Spleen (tissue), 11 donors: ENCODE results near the gene CTBP1. TPM values are rescaled to one million over a fixed set of nuclear protein-coding genes. Genes with fewer than 3 reads are reported as not detected.

ENCODE experiments used
- DNase-seq: peaks from one replicate; pipeline ENCODE4 v3.0.0-alpha.2; 2020
- H3K27ac ChIP-seq, 8 donors: fragments of 200-600 bp; sonication (generic) in 7 of 8; 1 replicate in 4 of 8; 2 replicates in 4 of 8; pipeline versions ENCODE4 v1.5.0 to v1.8.0; 2016 to 2021; ENCODE audit warnings: inconsistent platforms in 4 of 8, mild to moderate bottlenecking in 4 of 8, moderate library complexity in 1 of 8
- H3K27me3 ChIP-seq, 7 donors: fragments of 200-600 bp; sonication (generic) in 6 of 7; replicated peaks in 1 of 7; 1 replicate in 4 of 7; 2 replicates in 3 of 7; pipeline versions ENCODE4 v1.5.0 to v1.8.0; 2016 to 2021; ENCODE audit warnings: inconsistent platforms in 3 of 7, mild to moderate bottlenecking in 1 of 7
- H3K36me3 ChIP-seq, 6 donors: fragments of 200-600 bp; sonication (generic) in 5 of 6; 1 replicate in 4 of 6; 2 replicates in 2 of 6; pipeline versions ENCODE4 v1.5.0 to v1.8.0; 2016 to 2021; ENCODE audit warnings: inconsistent platforms in 2 of 6
- H3K4me1 ChIP-seq, 6 donors: fragments of 200-600 bp; sonication (generic) in 5 of 6; 1 replicate in 3 of 6; 2 replicates in 3 of 6; pipeline versions ENCODE4 v1.5.0 to v1.8.0; 2016 to 2021; ENCODE audit warnings: inconsistent platforms in 3 of 6
- H3K4me3 ChIP-seq, 8 donors: fragments of 200-600 bp; sonication (generic) in 7 of 8; 1 replicate in 4 of 8; 2 replicates in 4 of 8; pipeline versions ENCODE4 v1.5.0 to v1.8.0; 2016 to 2021; ENCODE audit warnings: inconsistent platforms in 4 of 8, mild to moderate bottlenecking in 4 of 8, moderate library complexity in 2 of 8
- H3K9me3 ChIP-seq, 8 donors: fragments of 200-600 bp; sonication (generic) in 7 of 8; 1 replicate in 4 of 8; 2 replicates in 4 of 8; pipeline versions ENCODE4 v1.5.0 to v1.8.0; 2016 to 2021; ENCODE audit warnings: inconsistent platforms in 4 of 8
- POLR2A ChIP-seq, 3 donors: fragments of 450-650 bp; IDR thresholded peaks; one replicate each; pipeline ENCODE4 v1.5.1; 2017; ENCODE audit warnings: antibody characterized with exemption in 3 of 3, mild to moderate bottlenecking in 1 of 3
- POLR2AphosphoS5 ChIP-seq, 3 donors: sonication (generic); formaldehyde crosslinking; IDR thresholded peaks; one replicate each; pipeline ENCODE4 v1.5.1; 2017; ENCODE audit warnings: antibody characterized with exemption in 3 of 3
- WGBS, 5 donors: extraction: QIAGEN DNeasy Blood & Tissue Kit in 3 of 5; methylation state at CpG; one replicate each; pipeline versions ENCODE4 v1.1.5 to v1.1.7; 2013 to 2018; 5-methylcytosine and 5-hydroxymethylcytosine counted together
- intact Hi-C: fragments of 100-400 bp; cut with DNase I; formaldehyde crosslinking; loops from one replicate; pipeline ENCODE4 v1.15.0; 2023; ENCODE audit warnings: low total_unique reads
- polyA plus RNA-seq, 3 donors: library from polyadenylated mRNA; stranded (reverse); fragments of 200-250 nt; gene quantifications; one replicate each; pipeline ENCODE4 v1.2.1, GENCODE V29; 2013
- total RNA-seq, 7 donors: library from RNA; depleted of rRNA in 3 of 7; stranded (reverse); fragments of >200 nt in 3 of 7; fragmentation: NEBNext Ultra II Directional in 4 of 7; extraction: Animal tissue kit (Norgen Biotek cat#: 25700) in 4 of 7; gene quantifications; one replicate each; pipeline versions ENCODE4 v1.1.0 to v1.2.1, GENCODE V29; 2016 to 2021
- TF ChIP-seq, protein P1 (sequence below), 11 experiments: fragments of 200-600 bp in 7 of 11; fragments of 450-650 bp in 4 of 11; sonication (generic) in 4 of 11; IDR thresholded peaks in 8 of 11; conservative IDR thresholded peaks in 3 of 11; 1 replicate in 7 of 11; 2 replicates in 4 of 11; pipeline versions ENCODE4 v1.4.0 to v1.8.0; 2016 to 2021; ENCODE audit warnings: antibody characterized with exemption in 11 of 11, inconsistent platforms in 4 of 11, mild to moderate bottlenecking in 1 of 11
- donor health status: healthy with polysubstance abuse.
- donor health status: DM: no; HTN: no; CAD: no; lungs with moderate emphysema.
- donor health status: DM: no; HTN: no; CAD: no.
- donor health status: Bipolar disorder and iron deficiency.
- donor health status: healthy.
- donor health status: DM: no; HTN: no; CAD: no.
- donor health status: DM: yes; HTN: yes; CAD: no.

Gene CTBP1
- total and polyA plus RNA-seq, 10 donors, result 101 to 226 (median 187) TPM

DNA sequence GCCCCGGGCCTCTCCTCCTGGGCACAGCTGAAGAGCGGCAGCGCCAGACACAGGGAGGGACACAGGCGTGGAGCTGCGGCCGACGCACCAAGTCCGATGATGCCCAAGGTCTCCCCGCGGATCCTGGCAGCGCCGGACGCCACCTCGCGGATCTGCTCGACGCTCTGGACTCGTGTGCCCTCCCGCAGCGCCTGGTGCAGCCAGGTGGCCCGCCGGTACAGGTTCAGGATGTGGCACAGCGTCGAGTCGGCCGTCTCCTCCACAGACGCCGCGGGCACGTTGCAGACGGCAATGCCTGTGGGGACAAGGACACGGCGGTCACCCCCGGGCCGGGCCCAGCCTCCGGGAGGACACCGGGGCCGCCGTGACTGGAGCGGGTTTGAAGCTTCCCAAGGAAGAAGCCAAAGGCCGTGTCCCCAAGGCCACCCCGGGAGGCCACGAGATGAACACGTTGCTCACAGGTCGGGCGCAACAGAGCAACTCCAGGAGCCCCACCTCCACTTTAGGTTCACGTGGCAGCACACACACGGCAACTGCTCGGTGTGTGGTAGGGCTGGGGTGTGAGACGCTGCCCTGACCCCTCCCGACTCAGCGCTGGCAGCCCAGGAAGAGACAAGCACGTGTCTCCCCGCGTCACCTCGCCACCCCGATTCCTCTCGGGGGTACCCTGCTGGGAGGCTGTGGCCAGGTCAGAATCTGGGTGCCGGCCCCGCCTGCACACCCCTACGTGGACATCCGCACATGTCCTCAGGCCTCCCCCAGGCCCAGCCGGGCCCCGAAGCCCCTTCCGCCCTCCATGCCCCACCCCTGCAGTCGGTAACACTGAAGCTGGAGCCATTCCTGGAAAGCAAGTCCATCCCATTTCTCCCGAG lies 23.4 kb downstream of the CTBP1 start:
- Histone ChIP-seq H3K4me3 (no peak overlapping the region), H3K4me1 (peaks cover 0 to 63% (median 6%) of the 10 kb centered on the region in 6 donors), H3K36me3 (peaks cover 5 to 100% (median 93%) of the 10 kb centered on the region in 6 donors), H3K9me3 (no peaks in the 10 kb centered on the region), H3K27me3 (no peaks in the 10 kb centered on the region), H3K27ac (peak overlapping the region in 5 of 8 donors; percentile 44 to 68 (median 58))
- WGBS, 5 donors, result 86 to 95% (median 90%) methylated on average over 39 to 67 of the region's 67 CpGs
- DNase-seq, result no peak
- TF ChIP-seq POLR2A (IDR thresholded peaks at IDR 0.05) (no peak), POLR2AphosphoS5 (IDR thresholded peaks at IDR 0.05) (peak in 1 of 3 donors; percentile 50)
- intact Hi-C loops, result no loop called here

DNA sequence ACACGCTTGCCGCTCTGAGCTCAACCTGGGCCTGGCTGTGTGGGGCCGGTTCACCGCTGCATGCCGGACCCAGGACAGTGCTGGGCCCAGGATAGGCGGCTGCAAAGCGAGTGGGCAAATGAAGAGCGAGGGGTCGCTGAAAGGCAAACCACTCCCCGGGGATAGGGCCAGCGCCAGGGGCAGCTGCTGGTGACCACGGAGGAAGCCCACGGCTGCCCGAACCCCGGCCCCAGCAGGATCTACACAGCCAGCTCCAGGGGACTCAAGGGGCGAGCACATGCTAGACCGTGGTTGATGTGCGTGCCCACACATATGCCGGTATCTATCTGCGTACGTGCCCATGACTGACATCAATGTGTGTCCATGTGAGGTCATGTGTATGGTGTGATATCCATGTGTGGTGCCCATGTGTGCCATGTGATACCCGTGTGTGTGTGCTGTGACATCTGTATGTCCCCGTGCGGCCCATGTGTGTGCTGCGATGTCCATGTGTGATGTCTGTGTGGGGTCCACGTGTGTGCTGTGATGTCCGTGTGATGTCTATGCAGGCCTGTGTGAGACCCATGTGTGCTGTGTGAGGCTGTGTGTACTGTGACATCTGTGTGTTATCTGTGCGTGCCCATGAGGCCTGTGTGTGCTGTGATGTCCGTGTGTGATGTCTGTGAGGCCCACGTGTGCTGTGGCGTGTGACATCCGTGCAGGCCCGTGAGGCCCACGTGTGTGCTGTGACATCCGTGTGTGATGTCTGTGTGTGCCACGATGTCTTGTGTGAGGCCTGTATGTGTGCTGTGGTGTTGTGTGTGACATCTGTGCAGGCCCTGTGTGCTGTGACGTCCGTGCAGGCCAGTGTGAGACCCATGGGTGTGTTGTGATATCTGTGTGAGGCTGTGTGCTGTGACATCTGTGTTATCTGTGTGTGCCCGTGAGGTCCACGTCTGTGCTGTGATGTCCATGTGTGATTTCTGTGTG lies 24.8 kb downstream of the CTBP1 start:
- Histone ChIP-seq H3K4me3 (no peak overlapping the region), H3K27ac (no peak overlapping the region), H3K36me3 (peaks cover 5 to 94% (median 79%) of the 10 kb centered on the region in 6 donors), H3K27me3 (no peaks in the 10 kb centered on the region), H3K9me3 (no peaks in the 10 kb centered on the region), H3K4me1 (peaks cover 9 to 76% (median 18%) of the 10 kb centered on the region in 6 donors)
- 94 to 98% (median 96%) methylated on average over 22 to 40 of the region's 40 CpGs for WGBS, 5 donors
- intact Hi-C loops, result no loop called here
- no peak for DNase-seq
- TF ChIP-seq, protein P1, sequence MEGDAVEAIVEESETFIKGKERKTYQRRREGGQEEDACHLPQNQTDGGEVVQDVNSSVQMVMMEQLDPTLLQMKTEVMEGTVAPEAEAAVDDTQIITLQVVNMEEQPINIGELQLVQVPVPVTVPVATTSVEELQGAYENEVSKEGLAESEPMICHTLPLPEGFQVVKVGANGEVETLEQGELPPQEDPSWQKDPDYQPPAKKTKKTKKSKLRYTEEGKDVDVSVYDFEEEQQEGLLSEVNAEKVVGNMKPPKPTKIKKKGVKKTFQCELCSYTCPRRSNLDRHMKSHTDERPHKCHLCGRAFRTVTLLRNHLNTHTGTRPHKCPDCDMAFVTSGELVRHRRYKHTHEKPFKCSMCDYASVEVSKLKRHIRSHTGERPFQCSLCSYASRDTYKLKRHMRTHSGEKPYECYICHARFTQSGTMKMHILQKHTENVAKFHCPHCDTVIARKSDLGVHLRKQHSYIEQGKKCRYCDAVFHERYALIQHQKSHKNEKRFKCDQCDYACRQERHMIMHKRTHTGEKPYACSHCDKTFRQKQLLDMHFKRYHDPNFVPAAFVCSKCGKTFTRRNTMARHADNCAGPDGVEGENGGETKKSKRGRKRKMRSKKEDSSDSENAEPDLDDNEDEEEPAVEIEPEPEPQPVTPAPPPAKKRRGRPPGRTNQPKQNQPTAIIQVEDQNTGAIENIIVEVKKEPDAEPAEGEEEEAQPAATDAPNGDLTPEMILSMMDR (IDR thresholded peaks at IDR 0.05 in 8 of 11, conservative IDR thresholded peaks at IDR 0.05 in 3 of 11), result no peak
- TF ChIP-seq POLR2AphosphoS5 (IDR thresholded peaks at IDR 0.05), result peak; percentile 7 to 64 (median 44)

DNA sequence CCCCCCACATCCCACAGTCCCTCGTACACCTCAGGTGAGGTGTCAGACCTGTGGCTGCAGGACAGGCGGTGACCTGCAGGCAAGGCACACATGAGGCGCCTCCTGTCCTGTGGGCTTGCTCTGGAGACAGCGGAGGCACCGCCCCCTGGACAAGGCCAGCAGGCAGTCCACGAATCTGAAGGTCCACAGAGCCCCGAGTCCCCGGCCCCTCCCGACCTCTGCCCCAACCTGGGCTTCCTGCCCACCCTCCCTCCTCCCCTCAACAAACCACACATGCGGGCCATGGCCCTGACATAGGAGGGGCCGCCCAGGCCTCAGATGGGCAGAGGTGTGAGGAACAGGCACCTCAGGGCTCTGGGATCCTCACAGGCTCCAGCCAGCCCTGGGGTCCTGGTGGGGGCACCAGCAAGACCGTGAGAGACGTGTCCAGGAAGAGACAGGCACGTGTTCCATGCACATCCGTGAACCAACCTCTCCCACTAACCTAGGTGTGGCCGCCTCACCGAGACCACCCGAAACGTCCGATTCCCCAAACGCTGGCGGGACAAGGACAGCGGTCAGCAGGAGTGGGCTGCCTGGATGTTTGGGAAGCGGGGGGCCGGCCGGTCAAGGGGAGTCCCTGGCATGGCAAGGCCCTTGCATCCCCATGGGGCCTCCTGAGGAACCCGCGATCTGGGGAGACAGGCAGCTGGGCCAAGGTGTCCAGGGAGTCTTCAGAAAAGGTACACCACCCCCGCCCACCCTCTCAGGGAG lies 25.8 kb downstream of the CTBP1 start:
- Histone ChIP-seq H3K4me3 (no peak overlapping the region), H3K36me3 (peaks cover 5 to 90% (median 70%) of the 10 kb centered on the region in 6 donors), H3K27me3 (no peaks in the 10 kb centered on the region), H3K9me3 (no peaks in the 10 kb centered on the region), H3K4me1 (peaks cover 16 to 78% (median 28%) of the 10 kb centered on the region in 6 donors), H3K27ac (peak overlapping the region in 2 of 8 donors; percentile 21)
- intact Hi-C loops, result no loop called here
- WGBS, 5 donors, result 87 to 93% (median 88%) methylated on average over 16 to 29 of the region's 29 CpGs
- TF ChIP-seq POLR2A (IDR thresholded peaks at IDR 0.05) (no peak), POLR2AphosphoS5 (IDR thresholded peaks at IDR 0.05) (peak in 1 of 3 donors; percentile 3)
- no peak for DNase-seq

DNA sequence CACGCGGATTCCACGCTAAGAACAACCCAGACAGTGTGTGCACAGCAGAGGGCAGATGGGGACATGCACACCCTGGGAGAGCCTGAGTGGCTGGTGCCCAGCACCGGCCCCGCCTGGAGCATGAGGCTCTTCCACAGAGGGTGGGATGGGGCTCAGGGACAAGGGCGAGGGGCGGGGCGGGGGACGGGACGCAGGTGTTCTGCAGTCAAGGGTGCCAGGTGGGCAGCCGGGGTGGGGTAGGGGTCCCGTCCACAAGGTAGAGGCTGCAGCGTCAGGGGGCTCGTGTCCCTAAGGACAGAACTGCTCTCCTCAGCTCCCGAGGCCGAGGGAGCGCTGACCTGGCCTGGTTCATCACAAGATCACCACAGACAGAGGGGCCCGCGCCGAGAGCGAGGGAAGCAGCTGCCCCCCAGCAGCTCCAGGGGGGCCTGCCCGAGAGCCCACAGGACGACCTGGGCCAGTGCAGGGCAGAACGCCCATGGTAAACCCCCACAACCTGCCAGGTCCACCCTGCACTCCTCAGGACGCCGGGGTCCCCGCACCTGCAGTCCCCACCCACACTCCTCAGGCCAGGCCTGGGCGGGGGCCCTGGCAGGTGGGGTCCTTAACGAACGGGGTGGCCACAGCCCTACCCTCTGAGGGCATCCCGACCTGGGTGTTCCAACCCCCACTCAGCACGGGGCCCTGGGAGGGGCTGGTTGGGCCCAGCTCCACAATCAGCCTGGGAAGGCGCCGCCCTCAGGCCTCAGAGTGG lies 26.7 kb downstream of the CTBP1 start:
- Histone ChIP-seq H3K4me1 (peaks cover 25 to 82% (median 37%) of the 10 kb centered on the region in 6 donors), H3K36me3 (peaks cover 5 to 90% (median 63%) of the 10 kb centered on the region in 6 donors), H3K9me3 (no peaks in the 10 kb centered on the region), H3K27ac (peak overlapping the region in 3 of 8 donors; percentile 17 to 21 (median 21)), H3K27me3 (no peaks in the 10 kb centered on the region), H3K4me3 (no peak overlapping the region)
- intact Hi-C loops, result no loop called here
- WGBS, 5 donors, result 92 to 95% (median 94%) methylated on average over 25 to 34 of the region's 34 CpGs
- no peak for DNase-seq
- TF ChIP-seq POLR2A (IDR thresholded peaks at IDR 0.05) (no peak), POLR2AphosphoS5 (IDR thresholded peaks at IDR 0.05) (peak in 1 of 3 donors; percentile 6)
